Measurements from ENCODE around the gene MTHFSD.

The MTHFSD gene

GRCh38 chr16:86547286-86547685 lies 7.7 kb downstream of the MTHFSD start:
- no peak for TF ChIP-seq CTCF (IDR thresholded peaks at IDR 0.05; ENCODE audit: insufficient read depth, low read depth, low read length, missing control alignments)
- DNase-seq (ENCODE audit: low read depth), result no peak
- H3K4me3 ChIP-seq (ENCODE audit: low read length), result no peak overlapping the region

DNA sequence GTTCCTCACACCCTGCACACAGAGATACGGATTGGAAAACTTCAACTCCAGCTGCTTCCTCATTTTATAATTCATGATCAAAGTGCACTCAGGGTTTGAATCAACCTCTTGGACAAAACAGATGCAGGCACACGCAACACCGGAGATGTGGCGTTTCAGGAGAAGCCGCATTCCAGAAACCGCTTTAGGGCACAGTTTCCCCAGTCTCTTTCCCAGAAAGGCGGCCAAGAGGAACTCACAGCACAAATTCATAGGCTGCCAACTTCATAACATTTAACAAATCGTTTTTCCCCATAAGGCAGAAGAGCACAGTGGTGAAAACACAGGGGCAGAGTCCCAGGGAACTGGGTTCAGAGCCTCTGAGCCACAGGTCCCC lies 8.4 kb downstream of the MTHFSD start:
- DNase-seq (ENCODE audit: low read depth), result no peak
- no peak overlapping the region for H3K4me3 ChIP-seq (ENCODE audit: low read length)
- no peak for TF ChIP-seq CTCF (IDR thresholded peaks at IDR 0.05; ENCODE audit: insufficient read depth, low read depth, low read length, missing control alignments)

DNA sequence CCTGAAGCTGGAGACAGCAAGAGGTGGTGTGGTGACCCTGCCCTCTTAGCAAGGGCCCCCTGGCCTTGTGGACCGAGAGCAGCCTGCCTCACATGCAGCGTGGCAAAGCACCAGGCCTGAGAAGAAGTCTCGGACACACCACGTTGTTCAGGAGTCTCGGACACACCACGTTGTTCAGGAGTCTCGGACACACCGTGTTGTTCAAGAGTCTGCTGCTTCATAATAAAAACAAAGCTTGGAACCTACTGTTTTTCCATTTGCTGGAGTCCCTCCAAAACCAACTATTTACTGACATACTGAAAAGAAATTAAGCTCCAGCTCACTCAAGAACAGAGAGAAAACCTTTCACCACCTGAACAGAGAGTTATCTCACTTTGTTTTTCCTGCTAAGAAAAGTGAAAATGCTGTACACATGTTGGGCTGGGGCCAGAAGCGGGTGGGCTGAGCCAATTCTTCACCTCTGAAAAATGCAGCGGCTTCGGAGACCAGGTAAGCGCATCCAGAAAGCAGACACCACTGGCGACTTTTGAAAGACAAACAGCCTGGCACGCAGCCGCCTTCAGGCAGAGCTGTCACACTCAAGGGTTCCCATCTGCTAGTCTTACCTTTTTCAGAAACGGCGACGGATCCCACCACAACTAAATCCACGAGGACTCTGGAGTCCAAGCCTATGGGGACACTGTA lies 8.9 kb downstream of the MTHFSD start:
- no peak for TF ChIP-seq CTCF (IDR thresholded peaks at IDR 0.05; ENCODE audit: insufficient read depth, low read depth, low read length, missing control alignments)
- no peak for DNase-seq (ENCODE audit: low read depth)

DNA sequence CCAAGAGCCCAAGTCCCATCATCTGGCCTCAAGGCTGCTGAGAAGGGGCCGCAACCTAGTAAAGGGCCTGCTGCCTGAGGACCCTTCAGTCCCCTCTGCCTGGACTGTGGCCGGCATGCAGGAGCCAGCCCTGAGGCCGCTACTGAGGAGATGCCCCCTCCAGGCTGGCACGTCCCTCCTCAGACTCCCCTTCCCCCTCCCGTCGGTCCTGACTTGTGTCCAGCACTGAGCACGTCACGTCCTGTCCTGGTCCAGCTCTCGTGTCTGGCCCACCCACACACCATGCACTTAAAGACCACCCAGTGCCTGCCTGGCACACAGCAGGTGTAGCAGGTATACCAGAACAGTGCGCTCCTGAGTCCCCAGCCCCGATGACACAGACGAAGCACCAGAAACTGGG lies 9.6 kb downstream of the MTHFSD start:
- no peak for DNase-seq (ENCODE audit: low read depth)
- TF ChIP-seq CTCF (IDR thresholded peaks at IDR 0.05; ENCODE audit: insufficient read depth, low read depth, low read length, missing control alignments), result no peak
- no peak overlapping the region for H3K4me3 ChIP-seq (ENCODE audit: low read length)

More for the DNA sequence above, 8.9 kb downstream of the MTHFSD start:
- no peak overlapping the region for H3K4me3 ChIP-seq (ENCODE audit: low read length)

DNA sequence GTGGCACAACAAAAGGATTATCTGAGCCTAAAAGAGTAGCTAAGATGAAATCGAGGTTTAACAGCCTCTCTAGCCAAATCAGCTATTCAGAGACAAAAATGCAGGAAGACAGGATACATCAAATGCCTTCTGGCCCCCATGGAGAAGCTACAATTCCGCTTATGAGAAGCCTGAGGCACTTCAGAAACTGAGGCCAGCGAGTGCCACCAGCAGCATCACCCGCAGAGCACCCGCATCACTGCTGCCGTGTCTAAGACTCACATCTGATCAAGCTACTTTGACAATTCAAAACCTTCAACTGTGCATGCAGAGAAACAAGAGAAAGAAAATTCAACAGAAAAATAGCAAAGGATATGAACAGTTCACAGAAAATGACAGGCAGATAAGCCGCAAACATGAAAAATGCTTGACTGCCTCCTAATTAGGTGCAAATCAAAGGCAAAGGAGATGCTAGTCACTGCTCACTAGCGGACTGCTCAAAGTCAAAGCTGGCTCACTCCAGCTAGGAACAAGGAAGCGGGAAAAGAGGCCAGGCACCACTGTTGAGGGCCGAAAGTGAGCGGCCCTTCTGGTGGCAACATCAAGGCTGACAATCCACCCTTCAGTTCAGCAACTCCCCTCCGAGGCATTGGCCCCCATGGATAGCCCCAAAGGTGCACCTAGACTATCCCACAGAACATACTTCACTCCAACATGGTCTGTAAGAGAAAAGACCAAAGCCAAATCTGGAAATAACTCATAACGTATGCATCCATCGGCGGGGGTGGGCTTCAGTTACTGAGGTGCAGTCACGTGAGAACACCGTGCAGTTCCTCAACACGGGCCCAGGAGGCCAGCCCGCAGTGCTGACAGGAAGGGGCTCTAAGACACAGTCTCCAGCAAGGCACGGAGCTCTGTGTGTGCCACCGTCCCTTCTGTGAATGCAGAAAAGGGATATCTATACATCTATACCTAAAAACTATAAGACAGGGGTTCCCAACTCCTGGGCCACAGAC lies 12.0 kb downstream of the MTHFSD start:
- no peak for TF ChIP-seq CTCF (IDR thresholded peaks at IDR 0.05; ENCODE audit: insufficient read depth, low read depth, low read length, missing control alignments)
- DNase-seq (ENCODE audit: low read depth), result no peak
- H3K4me3 ChIP-seq (ENCODE audit: low read length), result no peak overlapping the region

- TF ChIP-seq CTCF (IDR thresholded peaks at IDR 0.05; ENCODE audit: insufficient read depth, low read depth, low read length, missing control alignments), result no peak
- no peak overlapping the region for H3K4me3 ChIP-seq (ENCODE audit: low read length)
- no peak for DNase-seq (ENCODE audit: low read depth)
Observed at GRCh38 chr16:86541560-86541959, 13.5 kb downstream of the MTHFSD start.
